CD4-positive, alpha-beta T cell (primary cell): ENCODE results near the gene ZNF552. TPM values are rescaled to one million over a fixed set of nuclear protein-coding genes. Genes with fewer than 3 reads are reported as not detected.

Source experiments
- ATAC-seq: fragments of 200-7000 bp; cut with Tn5 transposase; one replicate; pipeline ENCODE4 v1.10.0; 2022; ENCODE audit warnings: mild to moderate bottlenecking; ENCODE audit not compliant: poor library complexity
- CTCF ChIA-PET: fragments of 350-600 bp; sonication (Branson Sonifier 250); formaldehyde crosslinking; loops from one replicate; lab custom pipeline; 2021; ENCODE audit warnings: antibody characterized with exemption, inconsistent platforms; lab: Charles Lee
- POLR2A ChIA-PET: fragments of 350-600 bp; sonication (Branson Sonifier 250); formaldehyde crosslinking; loops from one replicate; lab custom pipeline; 2021; ENCODE audit warnings: antibody characterized with exemption, inconsistent platforms; lab: Charles Lee
- DNase-seq, 14 experiments: peaks; one replicate each; pipeline ENCODE4 v3.0.0-alpha.2; 2013 to 2020; ENCODE audit warnings: mixed read lengths in 2 of 14
- H3K27ac ChIP-seq, 2 donors: one replicate each; pipeline versions ENCODE4 v1.5.1 to v1.7.0; 2013; ENCODE audit warnings: low read length in 2 of 2, low read depth in 1 of 2, mild to moderate bottlenecking in 1 of 2
- H3K27me3 ChIP-seq, 2 experiments: 1 replicate in 1 of 2; 2 replicates in 1 of 2; pipeline versions ENCODE4 v1.6.1 to v1.7.0; 2013; ENCODE audit warnings: low read length in 2 of 2, control low read depth in 1 of 2, mild to moderate bottlenecking in 1 of 2, moderate library complexity in 1 of 2; ENCODE audit not compliant: insufficient read depth in 2 of 2, control insufficient read depth in 1 of 2
- H3K36me3 ChIP-seq: one replicate; pipeline ENCODE4 v1.6.1; 2013; ENCODE audit warnings: low read length, control low read depth; ENCODE audit not compliant: insufficient read depth
- H3K4me1 ChIP-seq: one replicate; pipeline ENCODE4 v1.6.1; 2013; ENCODE audit warnings: low read length, control low read depth; ENCODE audit not compliant: insufficient read depth
- H3K4me3 ChIP-seq: one replicate; pipeline ENCODE4 v1.5.1; 2013; ENCODE audit warnings: mild to moderate bottlenecking, low read length, moderate library complexity
- H3K9me3 ChIP-seq, 2 experiments: 1 replicate in 1 of 2; 2 replicates in 1 of 2; pipeline versions ENCODE4 v1.6.1 to v1.7.0; 2013; ENCODE audit warnings: low read length in 2 of 2, mild to moderate bottlenecking in 2 of 2, control low read depth in 1 of 2, moderate library complexity in 1 of 2; ENCODE audit not compliant: control insufficient read depth in 1 of 2, insufficient read depth in 1 of 2
- H3K27ac Mint-ChIP-seq: one replicate; pipeline ENCODE4 v1.8.0; 2020; ENCODE audit warnings: mixed read lengths
- H3K27me3 Mint-ChIP-seq: one replicate; pipeline ENCODE4 v1.8.0; 2021; ENCODE audit warnings: mixed read lengths
- H3K36me3 Mint-ChIP-seq: one replicate; pipeline ENCODE4 v1.8.0; 2021; ENCODE audit warnings: low read depth, mixed read lengths
- H3K4me1 Mint-ChIP-seq: one replicate; pipeline ENCODE4 v1.8.0; 2021; ENCODE audit warnings: low read depth, mixed read lengths
- H3K4me3 Mint-ChIP-seq: one replicate; pipeline ENCODE4 v1.8.0; 2020; ENCODE audit warnings: mild to moderate bottlenecking, mixed read lengths
- H3K9me3 Mint-ChIP-seq: one replicate; pipeline ENCODE4 v1.8.0; 2020; ENCODE audit warnings: mixed read lengths
- CTCF ChIP-seq: fragments of 200-600 bp; IDR thresholded peaks from one replicate; pipeline ENCODE4 v1.8.0; 2022; ENCODE audit warnings: antibody characterized with exemption, mild to moderate bottlenecking
- intact Hi-C, 2 experiments: fragments of 100-400 bp; cut with DNase I in 1 of 2; cut with micrococcal nuclease in 1 of 2; formaldehyde crosslinking; loops; one replicate each; pipeline versions ENCODE4 v1.15.1 to v1.9.0; 2023 to 2025; cut with DNase I, micrococcal nuclease
- total RNA-seq, 174 experiments: library from RNA in 2 of 174; stranded (reverse) in 2 of 174; gene quantifications; one replicate each; pipeline ENCODE4 v1.2.3 and lab custom pipeline; 2021 to 2026

Gene ZNF552
- total RNA-seq, 2 experiments from 2014 or later = 22.2 to 22.3 TPM

GRCh38 chr19:57778336-57778735 lies 36.4 kb downstream of the ZNF552 start:
- H3K4me3 ChIP-seq = no peak overlapping the region
- ChIA-PET CTCF (no interaction called here), POLR2A (no interaction called here)

GRCh38 chr19:57776764-57777296 lies 37.9 kb downstream of the ZNF552 start:
- TF ChIP-seq CTCF = no peak
- H3K4me3 ChIP-seq = no peak overlapping the region
- Mint-ChIP-seq H3K27me3 (no peaks in the 10 kb centered on the region), H3K27ac (no peak overlapping the region), H3K4me1 (peaks cover 26% of the 10 kb centered on the region), H3K36me3 (peaks cover 98% of the 10 kb centered on the region), H3K4me3 (no peak overlapping the region), H3K9me3 (peaks cover 28% of the 10 kb centered on the region)
- peaks cover 57 to 96% of the 10 kb centered on the region in 2 experiments for H3K9me3 ChIP-seq
- peaks cover 3% of the 10 kb centered on the region for H3K4me1 ChIP-seq
- POLR2A ChIA-PET = no interaction called here
- no peak for ATAC-seq
- intact Hi-C loops = no loop called here
- H3K27ac ChIP-seq = no peak overlapping the region
- H3K27me3 ChIP-seq = no peaks in the 10 kb centered on the region
- H3K36me3 ChIP-seq = peaks cover 81% of the 10 kb centered on the region
- DNase-seq = no peak
- CTCF ChIA-PET = no interaction called here

More at GRCh38 chr19:57778336-57778735, 36.4 kb downstream of the ZNF552 start:
- Mint-ChIP-seq H3K4me1 (peaks cover 13% of the 10 kb centered on the region), H3K27me3 (no peaks in the 10 kb centered on the region), H3K36me3 (peaks cover 93% of the 10 kb centered on the region), H3K4me3 (no peak overlapping the region), H3K27ac (no peak overlapping the region), H3K9me3 (peaks cover 19% of the 10 kb centered on the region)
- Histone ChIP-seq H3K36me3 (peaks cover 76% of the 10 kb centered on the region), H3K27me3 (no peaks in the 10 kb centered on the region), H3K27ac (no peak overlapping the region), H3K9me3 (peaks cover 63 to 93% of the 10 kb centered on the region in 2 experiments), H3K4me1 (peaks cover 3% of the 10 kb centered on the region)
- TF ChIP-seq CTCF = no peak
- no peak for DNase-seq
- intact Hi-C loops = no loop called here
- no peak for ATAC-seq

GRCh38 chr19:57773488-57773887 lies 41.2 kb downstream of the ZNF552 start:
- H3K9me3 Mint-ChIP-seq = peaks cover 29% of the 10 kb centered on the region
- DNase-seq (no peak), ATAC-seq (no peak)
- H3K4me1 ChIP-seq = peaks cover 28% of the 10 kb centered on the region
- no peaks in the 10 kb centered on the region for H3K27me3 Mint-ChIP-seq
- CTCF ChIA-PET = no interaction called here
- H3K9me3 ChIP-seq = peaks cover 68 to 76% of the 10 kb centered on the region in 2 experiments
- no peak overlapping the region for H3K27ac ChIP-seq
- H3K36me3 Mint-ChIP-seq = peaks cover 94% of the 10 kb centered on the region
- peaks cover 59% of the 10 kb centered on the region for H3K36me3 ChIP-seq
- no peaks in the 10 kb centered on the region for H3K27me3 ChIP-seq
- intact Hi-C loops = loop anchor here in 1 of 2 experiments (5.0 kb wide), 2 partner anchors 86 to 156 kb away; no protein-coding TSS in a partner anchor
- POLR2A ChIA-PET = no interaction called here
- H3K4me3 Mint-ChIP-seq = peak overlapping the region; percentile 62
- TF ChIP-seq CTCF = no peak
- no peak overlapping the region for H3K4me3 ChIP-seq
- H3K4me1 Mint-ChIP-seq = peaks cover 44% of the 10 kb centered on the region
- H3K27ac Mint-ChIP-seq = no peak overlapping the region
